ENCODE data around the gene SATB2.

- TF ChIP-seq GABPA (IDR thresholded peaks at IDR 0.05; ENCODE audit: low read depth) (no peak), TCF12 (IDR thresholded peaks at IDR 0.05) (no peak), EP300 (IDR thresholded peaks at IDR 0.05; ENCODE audit: borderline replicate concordance in 1 of 2, low read depth in 1 of 2, low read length in 1 of 2) (no peak), SIN3A (IDR thresholded peaks at IDR 0.05; ENCODE audit: borderline replicate concordance, low read depth, low read length) (no peak), REST (IDR thresholded peaks at IDR 0.05; ENCODE audit: low read depth, low read length) (no peak), RFX5 (IDR thresholded peaks at IDR 0.05; ENCODE audit: low read length) (no peak), EZH2phosphoT487 (IDR thresholded peaks at IDR 0.05; ENCODE audit: borderline replicate concordance, low read depth) (no peak), MAX (IDR thresholded peaks at IDR 0.05; ENCODE audit: low read depth) (no peak), USF2 (IDR thresholded peaks at IDR 0.05; ENCODE audit: borderline replicate concordance, low read depth, low read length) (no peak), TEAD4 (IDR thresholded peaks at IDR 0.05; ENCODE audit: borderline replicate concordance, insufficient read depth) (no peak), POLR2AphosphoS5 (IDR thresholded peaks at IDR 0.05; ENCODE audit: low read depth, low read length) (no peak)
- TF ChIP-seq, protein P1, sequence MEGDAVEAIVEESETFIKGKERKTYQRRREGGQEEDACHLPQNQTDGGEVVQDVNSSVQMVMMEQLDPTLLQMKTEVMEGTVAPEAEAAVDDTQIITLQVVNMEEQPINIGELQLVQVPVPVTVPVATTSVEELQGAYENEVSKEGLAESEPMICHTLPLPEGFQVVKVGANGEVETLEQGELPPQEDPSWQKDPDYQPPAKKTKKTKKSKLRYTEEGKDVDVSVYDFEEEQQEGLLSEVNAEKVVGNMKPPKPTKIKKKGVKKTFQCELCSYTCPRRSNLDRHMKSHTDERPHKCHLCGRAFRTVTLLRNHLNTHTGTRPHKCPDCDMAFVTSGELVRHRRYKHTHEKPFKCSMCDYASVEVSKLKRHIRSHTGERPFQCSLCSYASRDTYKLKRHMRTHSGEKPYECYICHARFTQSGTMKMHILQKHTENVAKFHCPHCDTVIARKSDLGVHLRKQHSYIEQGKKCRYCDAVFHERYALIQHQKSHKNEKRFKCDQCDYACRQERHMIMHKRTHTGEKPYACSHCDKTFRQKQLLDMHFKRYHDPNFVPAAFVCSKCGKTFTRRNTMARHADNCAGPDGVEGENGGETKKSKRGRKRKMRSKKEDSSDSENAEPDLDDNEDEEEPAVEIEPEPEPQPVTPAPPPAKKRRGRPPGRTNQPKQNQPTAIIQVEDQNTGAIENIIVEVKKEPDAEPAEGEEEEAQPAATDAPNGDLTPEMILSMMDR (IDR thresholded peaks at IDR 0.05): no peak
Observed at GRCh38 chr2:199495147-199495546, 37.4 kb upstream of the SATB2 start.
